NCI-H82 (cell line): ENCODE results near the gene MDGA2.
A peak's percentile ranks its signal among the peaks of the same experiment; 100 is the strongest.
"Not testable (repeated sequence)": the region's sequence is repeated elsewhere in the genome, so short reads cannot be mapped to it uniquely, and the experiment has no call there.

Experiments
- DNase-seq: peaks from one replicate; lab custom pipeline; 2025; lab: John Stamatoyannopoulos, UW

MDGA2 gene

GRCh38 chr14:47328376-47328775 lies 347.0 kb downstream of the MDGA2 start:
- no peak for DNase-seq

GRCh38 chr14:47327336-47327735 lies 348.1 kb downstream of the MDGA2 start:
- no peak for DNase-seq

DNA sequence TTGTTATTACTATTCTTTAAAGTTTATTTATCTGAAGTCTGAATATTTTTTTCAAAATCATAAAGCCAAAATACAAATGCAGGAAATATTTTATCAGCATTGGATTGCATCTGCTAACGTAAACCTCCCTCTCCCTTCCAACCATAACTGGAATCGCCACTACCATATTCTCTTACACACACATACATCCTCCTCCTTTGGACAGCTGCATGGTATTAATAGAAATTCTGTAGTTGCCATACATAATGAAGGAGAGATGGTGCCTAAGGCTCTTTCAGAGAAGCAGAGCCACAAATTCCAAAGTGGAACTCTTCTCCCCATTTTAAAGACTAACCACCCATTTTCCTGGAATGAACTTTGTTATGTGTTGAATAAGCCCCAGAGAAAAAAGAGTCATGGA lies 352.7 kb downstream of the MDGA2 start:
- DNase-seq, result no peak

DNA sequence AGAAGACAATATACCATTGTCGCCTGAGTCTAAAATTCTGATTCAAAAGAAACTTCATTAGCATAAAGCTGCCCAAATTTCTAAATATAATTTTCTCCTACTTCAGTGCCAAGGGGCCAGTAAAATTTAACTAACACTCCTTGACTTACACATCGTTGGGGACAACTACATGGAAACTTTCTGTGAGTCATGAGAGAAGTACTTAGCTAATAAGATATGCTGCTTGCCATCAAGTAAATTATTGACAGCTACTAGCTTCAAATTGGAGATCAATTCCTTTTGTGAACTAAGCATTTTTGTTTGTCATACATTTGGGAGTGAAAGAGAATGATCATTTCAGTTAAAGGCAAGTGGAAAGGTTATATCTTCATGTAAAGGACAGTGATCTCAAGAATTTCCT lies 373.3 kb downstream of the MDGA2 start:
- DNase-seq, result no peak

GRCh38 chr14:47300796-47301195 lies 374.6 kb downstream of the MDGA2 start:
- no peak for DNase-seq

DNA sequence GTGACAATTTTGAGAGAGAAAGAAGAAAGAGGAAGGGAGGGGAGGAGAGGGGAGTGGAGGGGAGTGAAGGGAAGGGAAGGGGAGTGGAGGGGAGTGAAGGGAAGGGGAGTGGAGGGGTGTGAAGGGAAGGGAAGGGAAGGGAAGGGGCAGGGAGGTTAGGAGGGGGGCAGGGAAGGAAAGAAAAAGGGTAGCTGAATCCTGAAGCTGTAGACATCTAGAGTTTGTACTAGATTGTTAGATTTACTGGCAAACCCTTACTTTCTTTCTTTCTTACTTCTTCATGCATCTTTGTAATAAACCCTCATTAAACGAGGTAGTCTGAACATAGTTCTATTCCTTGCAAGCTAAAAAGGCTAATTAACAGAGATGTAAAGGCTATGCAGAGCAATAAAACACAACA lies 378.0 kb downstream of the MDGA2 start:
- DNase-seq, result no peak

- no peak for DNase-seq
Observed at GRCh38 chr14:47284283-47284682, 391.1 kb downstream of the MDGA2 start.

GRCh38 chr14:47281761-47282160 lies 393.6 kb downstream of the MDGA2 start:
- DNase-seq, result not testable (repeated sequence)

DNA sequence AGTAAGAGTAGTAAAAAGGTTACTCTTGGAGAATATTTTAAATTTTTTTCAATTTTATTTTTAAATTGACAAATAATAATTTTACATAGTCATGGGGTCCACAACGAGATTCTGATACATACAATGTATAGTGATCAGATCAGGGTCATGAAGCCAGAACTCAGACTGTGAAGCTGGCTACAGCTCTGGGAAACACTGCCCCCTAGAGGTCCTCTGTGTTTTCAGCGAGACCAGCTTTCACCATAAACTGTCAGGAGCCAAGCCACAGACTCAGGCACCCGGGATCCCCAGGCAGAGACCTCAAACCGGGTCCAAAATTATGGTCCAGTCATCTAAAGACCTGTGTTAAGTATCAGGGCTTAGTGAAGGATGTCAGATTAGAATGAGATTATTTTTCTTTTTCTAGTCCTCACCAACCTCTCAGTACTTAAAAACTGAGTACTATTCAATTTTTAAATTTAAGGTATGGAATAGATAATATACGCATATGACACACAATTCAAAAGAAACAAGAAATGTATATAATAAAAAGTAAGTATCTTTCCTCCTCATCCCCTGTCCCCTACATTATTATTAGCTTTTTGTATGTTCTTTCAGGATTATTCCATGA lies 397.1 kb downstream of the MDGA2 start:
- DNase-seq, result peak; percentile 75

DNA sequence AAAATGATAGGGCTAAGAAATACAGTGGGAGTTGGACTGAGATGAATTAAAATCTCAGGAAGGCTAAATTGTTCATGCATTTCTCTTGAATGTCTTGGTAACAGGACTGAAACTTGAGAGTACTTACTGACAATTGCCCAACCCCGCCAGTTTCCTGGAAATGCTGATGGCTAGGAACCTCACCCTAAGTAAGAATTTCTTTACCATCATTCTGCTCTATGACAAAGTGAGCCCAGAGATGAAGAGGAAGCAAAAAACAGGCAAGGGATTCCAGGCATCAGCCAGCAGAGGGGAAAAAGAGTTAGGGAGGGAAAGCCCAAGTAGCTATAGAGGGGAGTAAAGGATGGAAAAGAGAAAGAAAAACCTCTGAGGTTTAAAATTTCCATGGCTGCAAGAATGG lies 397.7 kb downstream of the MDGA2 start:
- DNase-seq, result no peak

GRCh38 chr14:47276931-47277330 lies 398.5 kb downstream of the MDGA2 start:
- peak; percentile 28 for DNase-seq

DNA sequence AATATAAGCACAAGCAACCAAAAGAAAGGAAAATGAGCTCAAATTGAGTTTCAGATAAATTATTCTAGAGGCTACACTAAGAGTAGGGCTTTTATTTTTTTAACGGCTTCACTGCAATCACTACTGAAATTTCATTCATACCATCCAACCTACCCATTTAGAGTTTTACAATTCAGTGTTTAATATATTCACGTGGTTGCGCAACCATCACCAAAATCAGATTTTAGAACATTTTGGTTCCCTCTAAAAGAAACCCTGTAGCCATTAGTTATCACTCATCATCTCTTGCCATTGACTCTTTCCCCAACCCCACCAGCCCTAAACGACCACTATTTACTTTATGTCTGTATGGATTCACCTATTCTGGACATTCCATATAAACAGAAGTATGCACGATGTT lies 401.5 kb downstream of the MDGA2 start:
- DNase-seq, result no peak

DNA sequence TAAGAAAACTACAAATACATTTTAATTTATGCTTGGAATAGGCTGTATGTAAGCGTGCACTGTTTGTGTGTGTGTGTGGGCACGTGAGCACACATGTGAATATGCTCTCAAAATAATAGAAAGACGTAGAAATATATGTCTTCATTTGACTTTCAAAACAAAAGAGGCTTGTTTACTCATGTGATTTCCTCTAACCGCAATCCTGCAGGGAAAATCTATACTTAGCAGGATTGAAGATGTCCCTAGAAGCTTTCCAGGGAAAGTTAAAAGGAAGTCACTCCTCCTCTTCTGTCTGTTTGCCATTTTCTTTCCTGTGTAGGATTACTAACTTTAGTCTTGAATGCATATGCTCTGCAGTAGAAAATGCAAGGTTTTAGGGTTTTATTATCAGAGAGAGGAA lies 404.7 kb downstream of the MDGA2 start:
- DNase-seq, result no peak

DNA sequence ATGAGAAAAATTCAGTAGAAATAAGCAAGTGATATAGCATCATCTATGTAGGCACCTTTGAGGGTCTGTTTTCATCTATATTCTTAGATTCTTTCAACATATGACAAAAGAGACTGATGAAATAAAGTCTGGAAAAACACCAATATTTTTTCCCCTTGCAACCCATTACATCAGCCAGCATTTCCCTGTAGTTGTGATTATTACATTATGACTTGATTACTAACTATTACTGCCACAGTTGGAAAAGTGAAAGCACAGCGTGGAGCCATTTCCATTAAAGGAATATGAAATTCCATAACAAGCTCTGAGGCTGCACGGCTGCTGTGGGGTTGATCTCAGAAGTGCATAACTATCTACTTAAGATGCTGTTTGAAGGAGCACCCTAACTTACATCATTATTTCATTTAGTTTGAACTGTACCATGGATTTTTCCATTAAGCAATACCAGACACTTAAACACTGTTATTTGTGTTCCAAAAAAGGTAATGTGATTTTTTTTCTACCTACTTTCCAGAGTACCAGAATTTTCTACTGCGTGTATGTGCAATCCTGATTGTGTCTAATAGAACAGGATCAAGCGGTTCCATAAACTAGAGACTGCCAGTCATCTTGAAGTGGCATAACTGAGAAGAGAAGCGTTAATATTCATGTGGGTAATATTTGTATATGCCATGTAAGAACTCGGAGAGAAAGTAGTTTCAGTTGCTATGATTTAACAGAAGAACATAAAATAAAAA lies 405.5 kb downstream of the MDGA2 start:
- no peak for DNase-seq

DNA sequence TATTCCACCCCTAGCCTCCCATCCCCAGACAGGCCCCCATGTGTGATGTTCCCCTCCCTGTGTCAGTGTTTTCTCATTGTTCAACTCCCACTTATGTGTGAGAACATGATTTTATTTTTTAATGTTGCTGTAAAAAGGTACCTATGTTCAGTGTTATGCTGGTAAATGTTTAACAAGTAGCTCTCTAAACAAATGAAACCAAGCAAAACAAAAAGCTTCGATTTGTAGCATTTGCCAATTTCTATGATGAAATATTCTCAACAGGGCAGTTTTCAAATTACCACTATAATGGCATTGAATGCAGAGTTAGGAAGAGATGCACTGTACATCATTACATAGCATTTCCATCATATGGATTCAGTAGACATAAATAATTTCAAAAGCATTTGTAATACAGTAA lies 410.6 kb downstream of the MDGA2 start:
- no peak for DNase-seq

DNA sequence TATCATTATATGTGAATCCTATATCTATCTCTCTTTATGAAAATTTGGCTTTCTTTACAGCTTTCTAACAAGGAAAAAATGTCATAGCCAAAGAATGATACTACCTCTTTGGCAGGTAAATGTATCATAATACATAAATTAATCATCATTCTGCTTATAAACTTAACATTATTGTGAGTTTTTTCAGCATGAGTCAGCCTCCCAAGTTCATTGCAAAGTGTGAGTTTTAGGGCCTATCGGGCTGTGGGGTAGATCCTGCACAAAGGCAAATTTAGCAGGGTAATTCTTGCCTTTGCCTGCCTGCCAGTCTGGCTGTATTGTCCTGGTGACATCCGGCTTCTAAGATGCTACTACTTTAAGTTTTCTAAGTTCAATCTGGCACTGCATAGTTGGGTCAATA lies 412.6 kb downstream of the MDGA2 start:
- no peak for DNase-seq

DNA sequence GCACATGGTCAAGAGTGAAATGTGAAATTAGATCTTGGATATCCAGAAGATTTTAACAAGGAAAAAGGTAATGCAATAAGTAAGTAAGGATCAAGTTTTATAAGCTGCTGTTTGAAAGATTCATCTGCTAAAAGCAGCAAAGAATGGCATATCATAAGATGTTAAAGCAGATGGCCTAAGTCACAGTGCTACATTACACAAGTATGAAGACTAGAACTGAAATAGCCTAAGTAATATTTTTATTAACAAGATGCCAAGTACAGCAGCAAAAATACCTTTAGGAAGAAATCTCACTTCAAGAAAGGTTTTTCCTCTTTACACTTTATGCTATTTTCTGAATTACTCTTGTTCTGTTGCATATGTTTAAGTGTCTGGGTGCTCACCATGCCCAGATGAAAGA lies 414.1 kb downstream of the MDGA2 start:
- DNase-seq, result no peak

- DNase-seq, result no peak
Observed at GRCh38 chr14:47259796-47260195, 415.6 kb downstream of the MDGA2 start.

- no peak for DNase-seq
Observed at GRCh38 chr14:47257013-47257412, 418.4 kb downstream of the MDGA2 start.

- no peak for DNase-seq
Observed at GRCh38 chr14:47252802-47253201, 422.6 kb downstream of the MDGA2 start.

DNA sequence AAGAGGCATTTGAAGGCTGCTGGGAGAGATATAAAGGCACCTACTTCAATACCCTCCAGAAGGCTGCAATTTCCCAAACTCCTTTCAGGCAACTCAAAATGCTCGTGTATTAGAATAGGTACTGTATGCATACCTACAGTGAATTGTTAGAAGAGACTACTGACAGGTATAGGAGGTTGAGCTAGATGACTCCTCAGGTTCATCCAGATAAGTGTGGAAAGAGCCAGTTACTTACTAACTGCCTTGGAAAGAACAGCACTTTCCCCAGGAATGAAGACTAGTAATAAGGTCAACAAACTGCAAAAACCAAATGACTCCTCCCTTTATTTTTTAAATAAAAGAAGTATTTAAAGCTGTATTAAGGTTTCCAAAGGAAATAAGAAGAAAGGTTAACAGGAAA lies 429.0 kb downstream of the MDGA2 start:
- no peak for DNase-seq

- not testable (repeated sequence) for DNase-seq
Observed at GRCh38 chr14:47242579-47242978, 432.8 kb downstream of the MDGA2 start.

- peak; percentile 8 for DNase-seq
Observed at GRCh38 chr14:47240748-47241437, 434.5 kb downstream of the MDGA2 start.
